GM20000 (cell line): ENCODE measurements around the gene HAPLN2.
"Not testable (repeated sequence)": the region's sequence is repeated elsewhere in the genome, so short reads cannot be mapped to it uniquely, and the experiment has no call there.

Source experiments
- DNase-seq: peaks from one replicate; pipeline ENCODE4 v3.0.0; 2012; ENCODE audit warnings: low spot score
- TF ChIP-seq, protein P1 (sequence below): IDR thresholded peaks from 2 replicates; pipeline ENCODE4 v1.5.1; 2012; ENCODE audit warnings: mild to moderate bottlenecking, control low read depth; ENCODE audit errors: extremely low read depth, missing control alignments

Gene HAPLN2

DNA sequence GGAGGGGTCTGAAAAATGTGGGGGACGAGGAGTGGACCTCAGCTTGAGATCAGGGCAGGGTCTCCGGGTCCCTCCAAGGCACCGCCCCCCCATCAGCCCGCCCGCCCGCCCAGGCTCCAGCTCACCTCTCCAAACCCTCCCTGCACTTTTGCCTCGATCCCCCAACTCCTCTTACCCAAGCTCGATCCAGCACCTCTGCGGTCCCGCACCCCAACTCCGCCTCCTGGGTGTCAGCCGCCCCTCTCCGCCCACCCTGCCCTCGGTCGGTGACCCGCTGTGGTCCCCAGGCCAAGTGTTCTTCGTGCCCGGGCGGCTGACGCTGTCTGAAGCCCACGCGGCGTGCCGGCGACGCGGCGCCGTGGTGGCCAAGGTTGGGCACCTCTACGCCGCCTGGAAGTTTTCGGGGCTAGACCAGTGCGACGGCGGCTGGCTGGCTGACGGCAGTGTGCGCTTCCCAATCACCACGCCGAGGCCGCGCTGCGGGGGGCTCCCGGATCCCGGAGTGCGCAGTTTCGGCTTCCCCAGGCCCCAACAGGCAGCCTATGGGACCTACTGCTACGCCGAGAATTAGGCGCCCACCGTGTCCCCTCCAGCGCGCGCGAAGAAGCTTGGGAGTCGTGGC lies 5.7 kb downstream of the HAPLN2 start:
- TF ChIP-seq, protein P1, sequence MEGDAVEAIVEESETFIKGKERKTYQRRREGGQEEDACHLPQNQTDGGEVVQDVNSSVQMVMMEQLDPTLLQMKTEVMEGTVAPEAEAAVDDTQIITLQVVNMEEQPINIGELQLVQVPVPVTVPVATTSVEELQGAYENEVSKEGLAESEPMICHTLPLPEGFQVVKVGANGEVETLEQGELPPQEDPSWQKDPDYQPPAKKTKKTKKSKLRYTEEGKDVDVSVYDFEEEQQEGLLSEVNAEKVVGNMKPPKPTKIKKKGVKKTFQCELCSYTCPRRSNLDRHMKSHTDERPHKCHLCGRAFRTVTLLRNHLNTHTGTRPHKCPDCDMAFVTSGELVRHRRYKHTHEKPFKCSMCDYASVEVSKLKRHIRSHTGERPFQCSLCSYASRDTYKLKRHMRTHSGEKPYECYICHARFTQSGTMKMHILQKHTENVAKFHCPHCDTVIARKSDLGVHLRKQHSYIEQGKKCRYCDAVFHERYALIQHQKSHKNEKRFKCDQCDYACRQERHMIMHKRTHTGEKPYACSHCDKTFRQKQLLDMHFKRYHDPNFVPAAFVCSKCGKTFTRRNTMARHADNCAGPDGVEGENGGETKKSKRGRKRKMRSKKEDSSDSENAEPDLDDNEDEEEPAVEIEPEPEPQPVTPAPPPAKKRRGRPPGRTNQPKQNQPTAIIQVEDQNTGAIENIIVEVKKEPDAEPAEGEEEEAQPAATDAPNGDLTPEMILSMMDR, result no peak
- DNase-seq, result no peak

DNA sequence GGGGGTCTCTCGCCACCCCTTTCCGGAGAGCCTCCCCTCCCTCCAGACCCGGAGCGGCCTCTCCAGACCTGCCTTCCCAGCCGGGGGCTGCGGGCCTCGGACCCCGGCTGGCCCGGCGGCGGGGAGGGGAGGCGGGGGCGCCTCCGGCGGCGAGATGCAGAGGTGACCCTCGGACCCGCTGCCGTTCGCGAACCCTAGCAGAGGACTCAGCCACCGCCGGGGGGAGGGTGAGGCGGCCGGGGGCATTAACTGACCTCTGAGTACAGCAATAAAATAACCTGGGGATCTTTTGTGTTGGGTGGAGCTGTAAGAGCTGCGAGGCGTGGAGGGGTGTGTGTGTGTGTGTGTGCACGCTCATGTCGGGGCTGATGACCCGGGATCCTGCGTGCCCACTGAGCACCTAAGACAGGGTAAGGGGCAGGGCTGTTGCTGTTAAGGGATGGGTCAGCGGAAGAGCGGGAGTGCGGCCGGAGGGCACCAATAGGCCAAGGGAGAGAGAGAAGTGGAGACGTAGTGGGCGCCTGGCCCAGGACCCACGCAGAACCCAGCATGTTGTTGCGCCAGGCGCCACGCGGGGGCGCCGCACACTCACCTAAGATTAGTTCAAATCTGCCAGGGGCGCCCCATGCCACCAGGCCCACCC lies 6.3 kb downstream of the HAPLN2 start:
- TF ChIP-seq, protein P1, result peak; percentile 64
- peak; percentile 75 for DNase-seq

DNA sequence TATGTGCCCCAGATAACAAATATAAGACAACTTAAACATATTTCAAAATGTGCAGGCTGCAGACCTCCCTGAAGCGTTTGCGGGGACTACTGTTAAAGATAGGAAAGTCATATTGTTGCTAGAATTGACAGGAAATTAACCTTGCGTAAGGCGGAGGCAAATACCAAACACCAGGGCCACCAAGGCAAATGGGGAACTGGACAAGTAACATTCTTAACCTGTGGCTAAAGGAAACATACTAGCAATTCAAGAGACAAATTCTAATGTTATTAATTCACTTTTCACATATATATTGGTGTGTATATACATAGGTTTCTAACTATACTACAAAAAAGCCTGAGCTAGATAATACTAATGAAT lies 6.8 kb downstream of the HAPLN2 start:
- no peak for DNase-seq
- TF ChIP-seq, protein P1, result no peak

DNA sequence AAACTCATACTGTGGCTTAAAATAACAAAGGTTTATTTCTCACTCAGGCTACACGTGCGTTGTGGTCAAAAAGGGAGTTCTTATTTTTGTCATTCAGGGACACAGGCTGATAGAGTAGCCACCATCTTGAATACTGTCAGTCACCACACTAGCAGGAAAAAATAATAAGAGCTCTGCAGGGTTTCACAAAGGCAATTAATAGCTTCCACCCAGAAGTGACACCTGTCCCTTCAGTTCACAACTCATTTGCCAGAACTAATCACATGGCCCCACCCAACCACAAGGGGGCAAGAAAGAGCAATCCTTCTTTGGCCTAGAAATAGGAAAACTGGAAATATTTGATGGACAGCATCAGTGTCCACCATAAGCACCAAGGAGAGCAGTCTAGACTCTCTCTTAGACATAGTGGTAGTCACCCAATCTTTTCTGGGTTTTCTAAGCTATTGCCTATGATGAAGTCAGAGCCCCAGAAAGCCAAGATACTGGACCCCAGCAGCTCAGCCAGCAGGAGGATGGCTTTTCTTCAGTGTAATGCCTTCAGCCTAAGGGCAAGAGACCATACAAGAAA lies 8.2 kb downstream of the HAPLN2 start:
- DNase-seq, result peak; percentile 62

DNA sequence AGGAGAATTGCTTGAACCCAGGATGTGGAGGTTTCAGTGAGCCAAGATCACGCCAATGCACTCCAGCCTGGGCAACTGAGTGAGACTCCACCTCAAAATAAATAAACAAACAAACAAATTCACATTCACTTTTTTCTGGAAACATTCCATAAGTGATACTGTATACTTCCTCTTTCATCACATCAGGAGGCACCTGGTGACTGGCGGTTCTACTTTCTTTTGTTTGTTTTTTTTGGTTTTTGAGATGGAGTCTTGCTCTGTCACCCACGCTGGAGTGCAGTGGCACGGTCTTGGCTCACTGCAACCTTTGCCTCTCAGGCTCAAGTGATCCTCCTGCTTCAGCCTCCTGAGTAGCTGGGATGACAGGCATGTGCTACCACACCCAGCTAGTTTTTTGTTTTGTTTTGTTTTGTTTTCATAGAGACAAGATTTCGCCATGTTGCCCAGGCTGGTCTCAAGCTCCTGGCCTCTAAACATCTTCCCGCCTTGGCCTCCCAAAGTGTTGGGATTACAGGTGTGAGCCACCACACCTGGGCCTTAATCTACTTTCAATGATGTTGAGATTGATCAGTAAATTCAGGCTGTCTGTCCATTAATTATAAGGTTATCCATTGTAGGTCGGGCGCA lies 10.7 kb downstream of the HAPLN2 start:
- DNase-seq, result no peak

More for the DNA sequence above, 8.2 kb downstream of the HAPLN2 start:
- TF ChIP-seq, protein P1, result peak; percentile 78

DNA sequence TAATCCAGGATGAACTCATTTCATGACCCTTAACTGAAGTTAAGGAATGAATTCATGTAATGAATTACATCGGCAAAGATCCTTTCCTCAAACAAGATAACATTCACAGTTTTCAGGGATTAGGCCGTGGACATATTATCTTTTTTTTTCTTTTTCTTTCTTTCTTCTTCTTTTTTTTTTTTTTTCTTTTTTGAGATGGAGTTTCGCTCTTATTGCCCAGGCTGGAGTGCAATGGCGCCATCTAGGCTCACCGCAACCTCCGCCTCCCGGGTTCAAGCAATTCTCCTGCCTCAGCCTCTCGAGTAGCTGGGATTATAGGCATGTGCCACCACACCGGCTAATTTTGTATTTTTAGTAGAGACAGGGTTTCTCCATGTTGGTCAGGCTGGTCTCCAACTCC lies 11.9 kb downstream of the HAPLN2 start:
- not testable (repeated sequence) for DNase-seq

More for the DNA sequence above, 10.7 kb downstream of the HAPLN2 start:
- TF ChIP-seq, protein P1, result no peak

DNA sequence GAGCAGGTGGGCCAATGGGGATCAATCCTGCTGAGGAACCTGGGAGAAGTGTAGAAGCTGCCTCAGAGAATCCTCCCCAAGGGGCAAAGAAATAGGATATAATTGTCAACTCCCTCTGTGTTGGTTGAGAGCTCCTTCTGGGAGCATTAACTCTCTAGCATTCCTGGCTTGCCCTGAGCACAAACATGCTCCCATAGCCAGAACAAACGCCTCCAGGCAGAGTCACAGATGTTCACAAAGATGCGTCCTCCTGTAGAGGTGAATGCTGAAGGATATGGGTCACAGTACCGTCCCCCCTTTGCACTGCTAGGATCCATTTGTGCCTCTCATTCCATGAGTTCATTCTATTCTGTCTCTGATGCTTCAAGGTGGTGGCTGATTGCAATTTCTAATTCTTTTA lies 13.1 kb downstream of the HAPLN2 start:
- no peak for DNase-seq
- TF ChIP-seq, protein P1, result no peak
